Measurements from ENCODE around the gene APOL2.

The APOL2 gene

GRCh38 chr22:36236388-36237319, 2.7 kb downstream of the APOL2 start:
- Histone ChIP-seq H3K27me3 (ENCODE audit: insufficient read depth, poor library complexity, severe bottlenecking) (no peaks in the 10 kb centered on the region), H3K4me3 (ENCODE audit: severe bottlenecking) (no peak overlapping the region), H3K36me3 (ENCODE audit: low read depth) (peaks cover 21% of the 10 kb centered on the region), H3K9me3 (ENCODE audit: severe bottlenecking) (no peaks in the 10 kb centered on the region), H3K27ac (ENCODE audit: poor library complexity, severe bottlenecking) (no peak overlapping the region), H3K4me1 (ENCODE audit: insufficient read depth, poor library complexity, severe bottlenecking) (no peaks in the 10 kb centered on the region)
- ATAC-seq (ENCODE audit: low read depth) (no peak), DNase-seq (ENCODE audit: low spot score) (no peak)
- no peak for TF ChIP-seq CTCF (IDR thresholded peaks at IDR 0.05; ENCODE audit: poor library complexity, severe bottlenecking)

GRCh38 chr22:36235585-36235984, 3.7 kb downstream of the APOL2 start:
- H3K4me1 ChIP-seq (ENCODE audit: insufficient read depth, poor library complexity, severe bottlenecking) = no peaks in the 10 kb centered on the region
- TF ChIP-seq CTCF (IDR thresholded peaks at IDR 0.05; ENCODE audit: poor library complexity, severe bottlenecking) = no peak
- no peak for ATAC-seq (ENCODE audit: low read depth)
- H3K4me3 ChIP-seq (ENCODE audit: severe bottlenecking) = no peak overlapping the region
- H3K27ac ChIP-seq (ENCODE audit: poor library complexity, severe bottlenecking) = no peak overlapping the region
- peaks cover 32% of the 10 kb centered on the region for H3K36me3 ChIP-seq (ENCODE audit: low read depth)
- no peak for DNase-seq (ENCODE audit: low spot score)
- H3K9me3 ChIP-seq (ENCODE audit: severe bottlenecking) = no peaks in the 10 kb centered on the region
- H3K27me3 ChIP-seq (ENCODE audit: insufficient read depth, poor library complexity, severe bottlenecking) = no peaks in the 10 kb centered on the region

DNA sequence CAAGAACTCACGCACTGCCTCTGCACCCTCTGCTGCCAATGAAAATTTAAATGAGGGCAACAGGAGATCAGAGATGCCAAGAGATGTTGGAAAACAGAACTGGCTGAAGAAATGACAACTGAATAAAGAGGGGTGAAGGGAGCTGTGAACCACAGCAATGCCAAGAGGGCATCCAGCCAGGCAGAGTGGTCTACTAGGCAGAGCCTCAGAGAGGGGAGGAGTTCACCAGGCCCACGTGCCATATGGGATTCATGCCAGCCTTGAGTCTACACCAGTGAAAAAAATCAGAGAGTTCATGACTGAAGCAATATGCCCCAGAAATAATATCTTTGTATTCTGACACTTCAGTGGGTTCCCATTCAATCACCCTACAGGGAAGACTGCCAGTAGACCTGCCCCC, 4.4 kb downstream of the APOL2 start:
- TF ChIP-seq CTCF (IDR thresholded peaks at IDR 0.05; ENCODE audit: poor library complexity, severe bottlenecking) = no peak
- Histone ChIP-seq H3K27ac (ENCODE audit: poor library complexity, severe bottlenecking) (no peak overlapping the region), H3K27me3 (ENCODE audit: insufficient read depth, poor library complexity, severe bottlenecking) (no peaks in the 10 kb centered on the region), H3K9me3 (ENCODE audit: severe bottlenecking) (no peaks in the 10 kb centered on the region), H3K4me1 (ENCODE audit: insufficient read depth, poor library complexity, severe bottlenecking) (no peaks in the 10 kb centered on the region), H3K36me3 (ENCODE audit: low read depth) (peaks cover 35% of the 10 kb centered on the region), H3K4me3 (ENCODE audit: severe bottlenecking) (no peak overlapping the region)
- ATAC-seq (ENCODE audit: low read depth) (no peak), DNase-seq (ENCODE audit: low spot score) (no peak)

DNA sequence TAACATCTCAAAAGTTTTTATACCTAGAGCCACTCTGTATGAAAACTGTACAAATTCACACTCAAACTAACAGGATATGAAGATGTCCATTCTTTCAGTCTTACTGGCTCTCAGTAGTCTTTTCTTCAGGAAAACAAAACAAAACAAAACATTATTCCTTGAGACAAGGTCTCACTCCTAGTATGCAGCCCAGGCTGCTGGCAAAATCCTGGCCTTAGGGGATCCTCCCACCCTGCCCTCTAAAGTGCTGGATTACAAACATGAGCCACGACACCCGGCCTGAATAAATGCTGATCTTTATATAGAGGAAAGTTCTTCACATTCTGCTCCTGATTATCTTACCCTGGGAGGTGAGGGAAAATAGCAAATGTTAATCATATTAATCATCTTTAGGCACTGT, 5.1 kb downstream of the APOL2 start:
- TF ChIP-seq CTCF (IDR thresholded peaks at IDR 0.05; ENCODE audit: poor library complexity, severe bottlenecking) = no peak

GRCh38 chr22:36233796-36234195, 5.5 kb downstream of the APOL2 start:
- Histone ChIP-seq H3K36me3 (ENCODE audit: low read depth) (peaks cover 35% of the 10 kb centered on the region), H3K4me1 (ENCODE audit: insufficient read depth, poor library complexity, severe bottlenecking) (no peaks in the 10 kb centered on the region), H3K27me3 (ENCODE audit: insufficient read depth, poor library complexity, severe bottlenecking) (no peaks in the 10 kb centered on the region), H3K9me3 (ENCODE audit: severe bottlenecking) (no peaks in the 10 kb centered on the region), H3K4me3 (ENCODE audit: severe bottlenecking) (no peak overlapping the region), H3K27ac (ENCODE audit: poor library complexity, severe bottlenecking) (no peak overlapping the region)
- no peak for DNase-seq (ENCODE audit: low spot score)
- no peak for ATAC-seq (ENCODE audit: low read depth)
- TF ChIP-seq CTCF (IDR thresholded peaks at IDR 0.05; ENCODE audit: poor library complexity, severe bottlenecking) = no peak

More for the DNA sequence above, 5.1 kb downstream of the APOL2 start:
- Histone ChIP-seq H3K36me3 (ENCODE audit: low read depth) (peaks cover 35% of the 10 kb centered on the region), H3K4me3 (ENCODE audit: severe bottlenecking) (no peak overlapping the region), H3K27ac (ENCODE audit: poor library complexity, severe bottlenecking) (no peak overlapping the region), H3K9me3 (ENCODE audit: severe bottlenecking) (no peaks in the 10 kb centered on the region), H3K4me1 (ENCODE audit: insufficient read depth, poor library complexity, severe bottlenecking) (no peaks in the 10 kb centered on the region), H3K27me3 (ENCODE audit: insufficient read depth, poor library complexity, severe bottlenecking) (no peaks in the 10 kb centered on the region)
- ATAC-seq (ENCODE audit: low read depth) (no peak), DNase-seq (ENCODE audit: low spot score) (no peak)

Measured in RWPE2 (cell line).